NB4 (cell line): ENCODE results near the gene NGEF.

ENCODE experiments used
- DNase-seq: peaks from one replicate; pipeline ENCODE4 v3.0.0; 2010; ENCODE audit warnings: low read depth
- H3K4me3 ChIP-seq: one replicate; pipeline ENCODE4 v1.5.1; 2011; ENCODE audit warnings: mild to moderate bottlenecking, low read depth, low read length, moderate library complexity
- MYC ChIP-seq: IDR thresholded peaks from 2 replicates; pipeline ENCODE4 v1.6.1; 2011; ENCODE audit warnings: low read depth, low read length
- POLR2A ChIP-seq: IDR thresholded peaks from 2 replicates; pipeline ENCODE4 v1.6.1; 2011; ENCODE audit warnings: mild to moderate bottlenecking; ENCODE audit not compliant: insufficient read length; ENCODE audit errors: extremely low read depth
- TF ChIP-seq, protein P1 (sequence below): IDR thresholded peaks from 2 replicates; pipeline ENCODE4 v1.6.1; 2011; ENCODE audit warnings: low read depth, low read length
- TF ChIP-seq, protein P2 (sequence below): IDR thresholded peaks from one replicate; pipeline ENCODE4 v1.5.1; 2012; ENCODE audit warnings: low read depth, low read length

The NGEF gene

DNA sequence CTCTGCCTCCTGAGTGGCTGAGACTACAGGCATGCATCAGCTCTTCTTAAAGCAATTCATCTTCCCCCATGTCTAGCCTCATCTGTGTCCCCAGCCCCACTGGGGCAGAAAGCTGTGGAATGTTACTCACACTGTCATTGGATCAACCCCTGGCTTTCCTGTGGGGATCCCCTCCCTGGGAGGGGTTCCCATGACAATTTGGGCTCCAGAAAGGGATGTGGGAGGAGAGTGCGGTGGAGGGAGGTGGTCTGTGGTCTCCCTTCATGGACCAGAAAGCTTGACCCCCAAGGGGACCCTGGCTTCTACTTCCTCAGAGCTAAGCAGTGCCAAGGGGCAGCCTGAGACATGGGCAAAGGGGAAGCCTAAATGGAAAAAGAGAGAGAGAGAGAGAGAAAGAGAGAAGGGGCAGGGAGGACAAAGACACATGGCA, 1.3 kb downstream of the NGEF start:
- DNase-seq = peak; percentile 38
- TF ChIP-seq, protein P1, sequence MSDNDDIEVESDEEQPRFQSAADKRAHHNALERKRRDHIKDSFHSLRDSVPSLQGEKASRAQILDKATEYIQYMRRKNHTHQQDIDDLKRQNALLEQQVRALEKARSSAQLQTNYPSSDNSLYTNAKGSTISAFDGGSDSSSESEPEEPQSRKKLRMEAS = no peak
- TF ChIP-seq, protein P2, sequence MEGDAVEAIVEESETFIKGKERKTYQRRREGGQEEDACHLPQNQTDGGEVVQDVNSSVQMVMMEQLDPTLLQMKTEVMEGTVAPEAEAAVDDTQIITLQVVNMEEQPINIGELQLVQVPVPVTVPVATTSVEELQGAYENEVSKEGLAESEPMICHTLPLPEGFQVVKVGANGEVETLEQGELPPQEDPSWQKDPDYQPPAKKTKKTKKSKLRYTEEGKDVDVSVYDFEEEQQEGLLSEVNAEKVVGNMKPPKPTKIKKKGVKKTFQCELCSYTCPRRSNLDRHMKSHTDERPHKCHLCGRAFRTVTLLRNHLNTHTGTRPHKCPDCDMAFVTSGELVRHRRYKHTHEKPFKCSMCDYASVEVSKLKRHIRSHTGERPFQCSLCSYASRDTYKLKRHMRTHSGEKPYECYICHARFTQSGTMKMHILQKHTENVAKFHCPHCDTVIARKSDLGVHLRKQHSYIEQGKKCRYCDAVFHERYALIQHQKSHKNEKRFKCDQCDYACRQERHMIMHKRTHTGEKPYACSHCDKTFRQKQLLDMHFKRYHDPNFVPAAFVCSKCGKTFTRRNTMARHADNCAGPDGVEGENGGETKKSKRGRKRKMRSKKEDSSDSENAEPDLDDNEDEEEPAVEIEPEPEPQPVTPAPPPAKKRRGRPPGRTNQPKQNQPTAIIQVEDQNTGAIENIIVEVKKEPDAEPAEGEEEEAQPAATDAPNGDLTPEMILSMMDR = no peak
- no peak for TF ChIP-seq POLR2A
- TF ChIP-seq MYC = no peak
- no peak overlapping the region for H3K4me3 ChIP-seq

DNA sequence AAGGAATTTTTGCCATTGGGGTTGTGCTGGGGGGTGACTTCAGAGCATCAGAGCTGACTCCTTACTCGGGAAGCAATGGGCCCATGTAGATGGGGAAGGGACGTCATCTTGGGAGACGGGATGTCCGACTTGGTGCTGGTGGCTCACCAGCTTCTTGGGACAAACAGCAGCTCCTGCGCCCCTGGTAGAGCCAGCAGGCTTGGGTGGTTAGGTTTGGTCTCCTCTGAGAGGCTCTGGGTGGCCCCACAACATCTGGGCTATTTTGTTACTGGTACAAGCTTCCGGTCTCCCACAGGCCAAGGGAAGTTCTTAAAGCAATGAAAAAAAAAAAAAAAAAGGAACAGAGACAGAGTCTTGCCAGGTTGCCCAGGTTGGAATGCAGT, 1.8 kb downstream of the NGEF start:
- H3K4me3 ChIP-seq = no peak overlapping the region
- TF ChIP-seq POLR2A (no peak), MYC (no peak)
- TF ChIP-seq, protein P2 = no peak
- TF ChIP-seq, protein P1 = no peak
- no peak for DNase-seq

DNA sequence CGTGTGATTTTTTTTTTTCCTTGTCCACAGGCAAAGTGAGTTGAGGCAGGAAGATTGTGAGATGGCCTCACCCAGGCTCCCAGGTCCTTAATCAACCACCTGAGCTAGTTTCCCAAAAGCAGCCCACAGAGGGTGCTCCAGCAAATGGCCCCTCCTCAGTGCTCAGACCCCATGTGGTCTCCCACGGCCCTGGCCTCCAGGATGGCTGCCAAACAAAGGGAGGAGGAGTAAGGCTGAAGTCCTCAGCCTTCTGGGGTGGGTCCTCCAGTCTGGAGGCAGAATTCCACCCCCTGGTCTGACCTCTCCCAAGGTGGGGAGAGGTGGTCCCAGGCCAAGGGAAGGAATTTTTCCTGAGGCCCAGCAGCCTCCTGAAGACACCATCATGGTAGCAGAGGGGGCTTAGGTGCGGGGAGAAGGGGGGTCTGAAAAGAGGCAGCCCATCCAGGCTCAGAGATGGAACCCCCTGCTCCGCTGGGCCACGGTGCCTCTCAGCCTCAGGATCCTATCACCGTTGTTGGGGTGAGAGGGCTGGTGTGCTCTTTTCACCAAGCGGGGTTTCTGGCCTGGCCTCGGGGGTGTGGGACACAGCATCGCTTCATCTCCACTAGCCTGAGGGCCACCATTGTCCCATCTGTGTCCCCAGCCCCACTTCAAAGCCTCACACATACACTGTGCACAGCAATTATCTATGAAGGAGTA, 2.3 kb downstream of the NGEF start:
- DNase-seq = no peak
- TF ChIP-seq MYC (no peak), POLR2A (no peak)
- TF ChIP-seq, protein P1 = no peak
- TF ChIP-seq, protein P2 = no peak
- H3K4me3 ChIP-seq = no peak overlapping the region

DNA sequence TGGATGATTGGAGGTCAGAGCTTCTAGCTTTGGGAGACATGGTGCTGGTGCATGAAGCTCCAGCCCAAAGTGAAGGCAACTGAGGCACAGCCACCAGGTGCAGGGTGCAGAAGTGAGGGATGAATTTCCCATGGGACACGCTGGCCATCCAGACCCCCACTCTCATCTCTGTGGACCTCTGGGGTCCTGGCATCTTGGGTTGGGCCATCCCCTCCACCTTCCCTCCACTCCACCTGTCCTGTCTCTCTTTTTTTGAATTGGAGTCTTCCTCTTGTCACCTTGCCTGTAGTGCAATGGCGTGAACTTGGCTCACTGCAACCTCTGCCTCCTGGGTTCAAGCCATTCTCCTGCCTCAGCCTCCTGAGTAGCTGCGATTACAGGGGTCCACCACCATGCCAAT, 3.4 kb downstream of the NGEF start:
- no peak for DNase-seq
- no peak overlapping the region for H3K4me3 ChIP-seq
- TF ChIP-seq, protein P2 = no peak
- TF ChIP-seq MYC (no peak), POLR2A (no peak)
- TF ChIP-seq, protein P1 = no peak

DNA sequence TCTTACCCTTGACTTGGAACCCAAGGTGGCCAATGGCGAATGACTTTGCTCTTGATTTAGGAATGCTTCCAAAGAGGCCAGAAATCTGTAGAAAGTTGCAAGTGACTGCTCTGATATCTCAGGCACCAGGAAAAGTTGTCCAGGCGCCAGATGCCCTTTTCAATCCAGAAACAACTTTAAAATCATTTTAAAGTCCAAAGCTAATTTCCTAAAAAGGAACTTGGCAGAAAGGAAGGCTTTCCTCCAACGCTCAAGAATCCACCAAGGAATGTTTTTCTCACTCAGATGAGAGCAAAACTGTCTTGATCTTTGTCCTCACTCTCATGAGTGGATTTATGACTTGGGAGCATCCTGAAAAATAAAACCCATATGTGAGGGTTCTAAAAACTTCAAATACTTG, 5.3 kb downstream of the NGEF start:
- TF ChIP-seq POLR2A (no peak), MYC (no peak)
- TF ChIP-seq, protein P1 = no peak
- TF ChIP-seq, protein P2 = no peak
- no peak for DNase-seq
- H3K4me3 ChIP-seq = no peak overlapping the region
